ENCODE data around the gene ZNF582. TPM values are rescaled to one million over a fixed set of nuclear protein-coding genes. Genes with fewer than 3 reads are reported as not detected.

The ZNF582 gene
- polyA plus RNA-seq (2013, experiment 1 of 2; ENCODE audit: insufficient read length): 2.8 TPM
- polyA plus RNA-seq (2013, experiment 2 of 2; ENCODE audit: insufficient read length): 2.2 TPM

GRCh38 chr19:56393119-56394012, at the start of gene ZNF582:
TSS of gene ZNF582 (minus strand) at chr19:56393534. CDS start at chr19:56391752, 1,782 bp downstream.
- DNase-seq: peak; percentile 98

- DNase-seq: no peak
These were observed 48.0 kb upstream of the ZNF582 start for GRCh38 chr19:56441206-56441792.

GRCh38 chr19:56423985-56424353, 30.6 kb upstream of the ZNF582 start:
- no peak for DNase-seq

GRCh38 chr19:56423276-56423984, 30.1 kb upstream of the ZNF582 start:
- DNase-seq: no peak

- DNase-seq: no peak
These were observed 11.7 kb upstream of the ZNF582 start for GRCh38 chr19:56405062-56405461.

- no peak for DNase-seq
These were observed 11.3 kb upstream of the ZNF582 start for GRCh38 chr19:56404705-56405056.

GRCh38 chr19:56403764-56404704, 10.7 kb upstream of the ZNF582 start, which contains the start of gene ZNF583:
TSS of gene ZNF583 (plus strand) at chr19:56404332. CDS start at chr19:56407115, 2,783 bp downstream.
- DNase-seq: peak; percentile 96

GRCh38 chr19:56403261-56403660, 9.9 kb upstream of the ZNF582 start:
- no peak for DNase-seq

- no peak for DNase-seq
These were observed 7.2 kb upstream of the ZNF582 start for GRCh38 chr19:56400485-56400884.

GRCh38 chr19:56398809-56399208, 5.5 kb upstream of the ZNF582 start:
- no peak for DNase-seq

GRCh38 chr19:56383826-56384605, 9.3 kb downstream of the ZNF582 start:
- peak; percentile 22 for DNase-seq

GRCh38 chr19:56377105-56377924, 16.0 kb downstream of the ZNF582 start:
- DNase-seq: peak; percentile 27

- DNase-seq: no peak
These were observed 21.1 kb downstream of the ZNF582 start for GRCh38 chr19:56372281-56372680.

- no peak for DNase-seq
These were observed 23.3 kb downstream of the ZNF582 start for GRCh38 chr19:56369886-56370676.

- DNase-seq: peak; percentile 94
These were observed 25.3 kb downstream of the ZNF582 start for GRCh38 chr19:56367829-56368711.

- DNase-seq: peak; percentile 6
These were observed 32.5 kb downstream of the ZNF582 start for GRCh38 chr19:56360841-56361240.

GRCh38 chr19:56356944-56357343, 36.4 kb downstream of the ZNF582 start:
- DNase-seq: no peak

- no peak for DNase-seq
These were observed 37.8 kb downstream of the ZNF582 start for GRCh38 chr19:56355517-56355916.
